PC-9 (cell line): Measurements from ENCODE around the gene PRLR. TPM values are rescaled to one million over a fixed set of nuclear protein-coding genes. Genes with fewer than 3 reads are reported as not detected.

ENCODE experiments used
- BruUV-seq: library from RNA; stranded (reverse); fragments of 400-500 nt; replicated peaks from 2 replicates; lab custom pipeline; 2021; lab: Mats Ljungman, UMichigan
- CTCF ChIA-PET: fragments of 300-600 bp; sonication (Branson Sonifier 250); formaldehyde crosslinking; loops from one replicate; lab custom pipeline; 2022; ENCODE audit warnings: antibody characterized with exemption; lab: Charles Lee
- POLR2A ChIA-PET: fragments of 300-600 bp; sonication (Branson Sonifier 250); formaldehyde crosslinking; loops from one replicate; lab custom pipeline; 2022; ENCODE audit warnings: antibody characterized with exemption; ENCODE audit not compliant: unreplicated experiment; lab: Charles Lee
- DNase-seq, 2 experiments: peaks; one replicate each; pipeline versions ENCODE4 v3.0.0 to v3.0.0-alpha.2; 2015 to 2022; ENCODE audit warnings: mixed read lengths in 1 of 2
- H2AFZ ChIP-seq: fragments of 200-600 bp; sonication (generic); 2 replicates; pipeline ENCODE4 v1.8.1; 2017; ENCODE audit warnings: antibody characterized with exemption
- H3F3A ChIP-seq: fragments of 200-600 bp; sonication (generic); 2 replicates; pipeline ENCODE4 v1.8.1; 2017; ENCODE audit warnings: antibody characterized with exemption, mild to moderate bottlenecking, low read depth; ENCODE audit not compliant: insufficient read depth
- H3K27ac ChIP-seq: fragments of 200-600 bp; sonication (generic); 2 replicates; pipeline ENCODE4 v1.6.1; 2016; ENCODE audit warnings: mixed run types
- H3K27me3 ChIP-seq: fragments of 200-600 bp; sonication (generic); 2 replicates; pipeline ENCODE4 v1.6.1; 2016; ENCODE audit warnings: low read depth, mixed run types; ENCODE audit not compliant: insufficient read depth
- H3K36me3 ChIP-seq: fragments of 200-600 bp; sonication (generic); 2 replicates; pipeline ENCODE4 v1.6.1; 2016; ENCODE audit warnings: low read depth, mixed run types
- H3K4me1 ChIP-seq: fragments of 200-600 bp; sonication (generic); replicated peaks from 2 replicates; pipeline ENCODE4 v1.6.1; 2016; ENCODE audit warnings: mixed run types; ENCODE audit not compliant: insufficient read depth
- H3K4me2 ChIP-seq: fragments of 200-600 bp; sonication (generic); 2 replicates; pipeline ENCODE4 v1.6.1; 2017; ENCODE audit warnings: mixed run types
- H3K4me3 ChIP-seq: fragments of 200-600 bp; sonication (generic); 2 replicates; pipeline ENCODE4 v1.6.1; 2016; ENCODE audit warnings: mixed run types
- H3K79me2 ChIP-seq: fragments of 200-600 bp; sonication (generic); 2 replicates; pipeline ENCODE4 v1.6.1; 2017; ENCODE audit warnings: low read depth, mixed run types
- H3K9me2 ChIP-seq: fragments of 200-600 bp; sonication (generic); 2 replicates; pipeline ENCODE4 v1.8.1; 2017; ENCODE audit warnings: mild to moderate bottlenecking; ENCODE audit not compliant: insufficient read depth
- H3K9me3 ChIP-seq: fragments of 200-600 bp; sonication (generic); 2 replicates; pipeline ENCODE4 v1.8.1; 2016; ENCODE audit warnings: low read depth; ENCODE audit not compliant: insufficient read depth
- H4K20me1 ChIP-seq: fragments of 200-600 bp; sonication (generic); 2 replicates; pipeline ENCODE4 v1.8.1; 2017; ENCODE audit not compliant: insufficient read depth
- EZH2 ChIP-seq: fragments of 200-600 bp; sonication (generic); IDR thresholded peaks from 2 replicates; pipeline ENCODE4 v1.8.0; 2017; ENCODE audit warnings: antibody characterized with exemption, low read depth
- intact Hi-C: fragments of 100-400 bp; cut with micrococcal nuclease; formaldehyde crosslinking; loops from one replicate; pipeline ENCODE4 v1.10.0; 2022; ENCODE audit not compliant: unreplicated experiment
- total RNA-seq: library from RNA; stranded (reverse); gene quantifications from 2 replicates; pipeline ENCODE4 v1.2.3, GENCODE V29; 2021
- TF ChIP-seq, protein P1 (sequence below): fragments of 200-600 bp; sonication (generic); conservative IDR thresholded peaks from 2 replicates; pipeline ENCODE4 v1.6.1; 2017; ENCODE audit warnings: mixed run types, antibody characterized with exemption, mild to moderate bottlenecking, moderate library complexity

The PRLR gene
- total RNA-seq, 1 experiment from 2014 or later = not detected

DNA sequence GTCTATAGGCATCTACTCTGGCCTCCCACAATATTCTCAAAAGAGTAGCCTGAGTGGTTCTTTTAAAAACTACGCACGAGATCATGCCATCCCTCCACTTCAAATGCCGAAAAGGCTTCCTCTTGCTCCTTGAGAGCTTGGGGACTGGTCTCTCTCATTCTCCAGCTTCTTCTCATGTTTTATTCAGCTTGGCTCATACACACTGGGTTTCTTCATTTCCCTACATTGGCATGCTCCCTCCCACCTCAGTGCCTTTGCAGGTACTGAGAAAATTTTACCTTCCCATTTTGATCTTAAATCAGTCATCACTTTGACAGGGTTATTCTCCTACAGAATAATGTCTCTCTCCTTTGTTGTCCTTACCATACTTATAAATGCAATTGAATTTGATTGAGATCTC, 20.4 kb downstream of the PRLR start:
- CTCF ChIA-PET = no interaction called here
- no peaks in the 10 kb centered on the region for H3K9me3 ChIP-seq
- no peaks in the 10 kb centered on the region for H4K20me1 ChIP-seq
- DNase-seq = no peak
- H3K79me2 ChIP-seq = no peaks in the 10 kb centered on the region
- H3F3A ChIP-seq = no peaks in the 10 kb centered on the region
- no peak overlapping the region for H3K27ac ChIP-seq
- intact Hi-C loops = no loop called here
- H3K36me3 ChIP-seq = no peaks in the 10 kb centered on the region
- no peaks in the 10 kb centered on the region for H3K4me1 ChIP-seq
- BruUV-seq = no TSS peak
- H3K27me3 ChIP-seq = peaks cover 29% of the 10 kb centered on the region
- H3K4me2 ChIP-seq = no peak overlapping the region
- POLR2A ChIA-PET = no interaction called here
- H3K4me3 ChIP-seq = no peak overlapping the region
- no peak for TF ChIP-seq EZH2
- TF ChIP-seq, protein P1, sequence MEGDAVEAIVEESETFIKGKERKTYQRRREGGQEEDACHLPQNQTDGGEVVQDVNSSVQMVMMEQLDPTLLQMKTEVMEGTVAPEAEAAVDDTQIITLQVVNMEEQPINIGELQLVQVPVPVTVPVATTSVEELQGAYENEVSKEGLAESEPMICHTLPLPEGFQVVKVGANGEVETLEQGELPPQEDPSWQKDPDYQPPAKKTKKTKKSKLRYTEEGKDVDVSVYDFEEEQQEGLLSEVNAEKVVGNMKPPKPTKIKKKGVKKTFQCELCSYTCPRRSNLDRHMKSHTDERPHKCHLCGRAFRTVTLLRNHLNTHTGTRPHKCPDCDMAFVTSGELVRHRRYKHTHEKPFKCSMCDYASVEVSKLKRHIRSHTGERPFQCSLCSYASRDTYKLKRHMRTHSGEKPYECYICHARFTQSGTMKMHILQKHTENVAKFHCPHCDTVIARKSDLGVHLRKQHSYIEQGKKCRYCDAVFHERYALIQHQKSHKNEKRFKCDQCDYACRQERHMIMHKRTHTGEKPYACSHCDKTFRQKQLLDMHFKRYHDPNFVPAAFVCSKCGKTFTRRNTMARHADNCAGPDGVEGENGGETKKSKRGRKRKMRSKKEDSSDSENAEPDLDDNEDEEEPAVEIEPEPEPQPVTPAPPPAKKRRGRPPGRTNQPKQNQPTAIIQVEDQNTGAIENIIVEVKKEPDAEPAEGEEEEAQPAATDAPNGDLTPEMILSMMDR = no peak
- H3K9me2 ChIP-seq = no peaks in the 10 kb centered on the region
- no peak overlapping the region for H2AFZ ChIP-seq

GRCh38 chr5:35205606-35206005, 24.7 kb downstream of the PRLR start:
- Histone ChIP-seq H3F3A (no peaks in the 10 kb centered on the region), H2AFZ (no peak overlapping the region), H3K4me3 (no peak overlapping the region), H3K27ac (no peak overlapping the region), H3K4me2 (no peak overlapping the region), H3K9me3 (no peaks in the 10 kb centered on the region), H3K9me2 (no peaks in the 10 kb centered on the region), H3K4me1 (no peaks in the 10 kb centered on the region), H3K27me3 (peaks cover 26% of the 10 kb centered on the region), H3K36me3 (no peaks in the 10 kb centered on the region), H3K79me2 (no peaks in the 10 kb centered on the region), H4K20me1 (no peaks in the 10 kb centered on the region)
- intact Hi-C loops = no loop called here
- CTCF ChIA-PET = no interaction called here
- BruUV-seq = no TSS peak
- TF ChIP-seq EZH2 = no peak
- TF ChIP-seq, protein P1 = no peak
- no peak for DNase-seq
- POLR2A ChIA-PET = no interaction called here

GRCh38 chr5:35205186-35205585, 25.1 kb downstream of the PRLR start:
- DNase-seq = no peak
- no peak overlapping the region for H2AFZ ChIP-seq
- CTCF ChIA-PET = no interaction called here
- no TSS peak for BruUV-seq
- H3K36me3 ChIP-seq = no peaks in the 10 kb centered on the region
- no peak for TF ChIP-seq EZH2
- TF ChIP-seq, protein P1 = no peak
- no peaks in the 10 kb centered on the region for H3K4me1 ChIP-seq
- H3K79me2 ChIP-seq = no peaks in the 10 kb centered on the region
- no peaks in the 10 kb centered on the region for H4K20me1 ChIP-seq
- no peaks in the 10 kb centered on the region for H3K9me3 ChIP-seq
- POLR2A ChIA-PET = no interaction called here
- peaks cover 22% of the 10 kb centered on the region for H3K27me3 ChIP-seq
- intact Hi-C loops = no loop called here
- H3K27ac ChIP-seq = no peak overlapping the region
- H3K4me3 ChIP-seq = no peak overlapping the region
- no peaks in the 10 kb centered on the region for H3K9me2 ChIP-seq
- no peak overlapping the region for H3K4me2 ChIP-seq
- no peaks in the 10 kb centered on the region for H3F3A ChIP-seq
